Vagina (tissue), 2 donors: ENCODE results near the gene TULP4. TPM values are rescaled to one million over a fixed set of nuclear protein-coding genes. Genes with fewer than 3 reads are reported as not detected.

Experiments
- DNase-seq, 2 donors: peaks; one replicate each; pipeline ENCODE4 v3.0.0-alpha.2; 2017; ENCODE audit errors: extremely low spot score in 2 of 2
- H3K27ac ChIP-seq: fragments of 200-600 bp; sonication (generic); one replicate; pipeline ENCODE4 v1.5.1; 2019
- H3K27me3 ChIP-seq: fragments of 200-600 bp; sonication (generic); one replicate; pipeline ENCODE4 v1.5.1; 2019
- H3K36me3 ChIP-seq, 2 donors: fragments of 200-600 bp; sonication (generic); one replicate each; pipeline ENCODE4 v1.5.1; 2017 to 2019
- H3K4me1 ChIP-seq: fragments of 200-600 bp; sonication (generic); one replicate; pipeline ENCODE4 v1.5.1; 2019
- H3K4me3 ChIP-seq, 2 donors: fragments of 200-600 bp; sonication (generic); 1 replicate in 1 of 2; 2 replicates in 1 of 2; pipeline ENCODE4 v1.5.1; 2016 to 2019
- H3K9me3 ChIP-seq: fragments of 200-600 bp; sonication (generic); one replicate; pipeline ENCODE4 v1.5.1; 2019
- POLR2A ChIP-seq, 2 donors: fragments of 450-650 bp; IDR thresholded peaks; one replicate each; pipeline ENCODE4 v1.6.1; 2017; ENCODE audit warnings: antibody characterized with exemption in 2 of 2, mild to moderate bottlenecking in 2 of 2, moderate library complexity in 2 of 2
- POLR2AphosphoS5 ChIP-seq, 2 donors: sonication (generic); formaldehyde crosslinking; IDR thresholded peaks; one replicate each; pipeline ENCODE4 v1.9.0; 2017; ENCODE audit warnings: antibody characterized with exemption in 2 of 2, mild to moderate bottlenecking in 2 of 2, low read depth in 1 of 2; ENCODE audit not compliant: insufficient read depth in 1 of 2
- intact Hi-C: fragments of 100-400 bp; cut with DNase I; formaldehyde crosslinking; loops from one replicate; pipeline ENCODE4 v1.15.1; 2023
- small RNA-seq: library from RNA; depleted of rRNA; stranded (forward); fragments of <200 nt; gene quantifications from one replicate; pipeline ENCODE3, GENCODE V24; 2016
- total RNA-seq: library from RNA; depleted of rRNA; stranded (reverse); fragments of >200 nt; gene quantifications from one replicate; pipeline ENCODE4 v1.2.3, GENCODE V29; 2016
- TF ChIP-seq, protein P1 (sequence below), 3 experiments: fragments of 450-650 bp in 2 of 3; fragments of 200-600 bp in 1 of 3; sonication (generic) in 1 of 3; IDR thresholded peaks; one replicate each; pipeline ENCODE4 v1.5.1; 2017 to 2019; ENCODE audit warnings: antibody characterized with exemption in 3 of 3, mild to moderate bottlenecking in 2 of 3, moderate library complexity in 2 of 3

TULP4 gene
- total RNA-seq, 1 donor from 2014 or later: 79.8 TPM

DNA sequence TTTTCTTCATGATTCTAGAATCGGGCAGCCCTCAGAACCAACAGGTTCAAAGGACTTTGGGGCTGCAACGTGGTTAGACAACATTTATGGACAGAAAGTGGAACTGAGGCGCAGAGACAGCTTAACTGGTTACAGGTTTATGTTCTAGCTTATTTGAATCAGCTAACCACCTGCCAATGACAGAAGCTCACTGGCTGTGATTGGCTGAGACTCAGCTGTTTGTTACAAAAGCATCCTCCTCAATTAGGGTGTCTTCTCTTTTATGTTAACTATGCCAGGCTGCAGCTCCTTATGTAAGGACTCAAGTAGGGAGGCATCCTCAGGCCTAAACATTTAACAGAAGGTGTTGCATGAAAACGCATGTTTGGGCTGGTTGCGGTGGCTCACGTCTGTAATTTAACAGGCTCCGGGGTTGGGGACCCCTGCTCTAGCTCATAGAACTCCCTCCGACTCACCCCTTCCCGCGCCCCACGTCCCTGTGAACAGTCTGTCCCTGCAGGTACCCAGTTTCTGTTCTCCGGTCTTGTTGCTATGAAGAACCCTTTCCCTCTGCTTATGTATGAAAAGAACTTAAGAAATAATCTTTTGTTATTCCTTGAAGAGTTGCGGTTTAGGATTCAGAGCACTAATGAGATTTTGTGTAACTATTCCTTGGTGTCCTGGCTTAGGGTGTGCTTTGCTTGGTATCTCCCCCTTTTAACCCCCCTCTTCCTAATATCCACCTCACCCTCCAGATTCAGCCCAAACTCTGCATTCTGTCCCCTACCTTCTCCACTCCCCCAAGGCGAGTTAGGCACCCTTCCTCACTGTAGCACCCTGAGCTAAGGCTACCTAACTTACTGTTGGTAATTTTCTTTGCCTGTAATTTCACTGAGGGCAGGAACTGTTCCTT is 246.4 kb downstream of the TULP4 start:
- DNase-seq: no peak
- H3K27me3 ChIP-seq: no peaks in the 10 kb centered on the region
- H3K4me3 ChIP-seq: no peak overlapping the region
- no peaks in the 10 kb centered on the region for H3K9me3 ChIP-seq
- peaks cover 35% of the 10 kb centered on the region for H3K4me1 ChIP-seq
- TF ChIP-seq, protein P1, sequence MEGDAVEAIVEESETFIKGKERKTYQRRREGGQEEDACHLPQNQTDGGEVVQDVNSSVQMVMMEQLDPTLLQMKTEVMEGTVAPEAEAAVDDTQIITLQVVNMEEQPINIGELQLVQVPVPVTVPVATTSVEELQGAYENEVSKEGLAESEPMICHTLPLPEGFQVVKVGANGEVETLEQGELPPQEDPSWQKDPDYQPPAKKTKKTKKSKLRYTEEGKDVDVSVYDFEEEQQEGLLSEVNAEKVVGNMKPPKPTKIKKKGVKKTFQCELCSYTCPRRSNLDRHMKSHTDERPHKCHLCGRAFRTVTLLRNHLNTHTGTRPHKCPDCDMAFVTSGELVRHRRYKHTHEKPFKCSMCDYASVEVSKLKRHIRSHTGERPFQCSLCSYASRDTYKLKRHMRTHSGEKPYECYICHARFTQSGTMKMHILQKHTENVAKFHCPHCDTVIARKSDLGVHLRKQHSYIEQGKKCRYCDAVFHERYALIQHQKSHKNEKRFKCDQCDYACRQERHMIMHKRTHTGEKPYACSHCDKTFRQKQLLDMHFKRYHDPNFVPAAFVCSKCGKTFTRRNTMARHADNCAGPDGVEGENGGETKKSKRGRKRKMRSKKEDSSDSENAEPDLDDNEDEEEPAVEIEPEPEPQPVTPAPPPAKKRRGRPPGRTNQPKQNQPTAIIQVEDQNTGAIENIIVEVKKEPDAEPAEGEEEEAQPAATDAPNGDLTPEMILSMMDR (IDR thresholded peaks at IDR 0.05): no peak
- no peak for TF ChIP-seq POLR2AphosphoS5 (IDR thresholded peaks at IDR 0.05; ENCODE audit: insufficient read depth in 1 of 2, low read depth in 1 of 2)
- no peaks in the 10 kb centered on the region for H3K36me3 ChIP-seq
- intact Hi-C loops: no loop called here
- no peak overlapping the region for H3K27ac ChIP-seq

DNA sequence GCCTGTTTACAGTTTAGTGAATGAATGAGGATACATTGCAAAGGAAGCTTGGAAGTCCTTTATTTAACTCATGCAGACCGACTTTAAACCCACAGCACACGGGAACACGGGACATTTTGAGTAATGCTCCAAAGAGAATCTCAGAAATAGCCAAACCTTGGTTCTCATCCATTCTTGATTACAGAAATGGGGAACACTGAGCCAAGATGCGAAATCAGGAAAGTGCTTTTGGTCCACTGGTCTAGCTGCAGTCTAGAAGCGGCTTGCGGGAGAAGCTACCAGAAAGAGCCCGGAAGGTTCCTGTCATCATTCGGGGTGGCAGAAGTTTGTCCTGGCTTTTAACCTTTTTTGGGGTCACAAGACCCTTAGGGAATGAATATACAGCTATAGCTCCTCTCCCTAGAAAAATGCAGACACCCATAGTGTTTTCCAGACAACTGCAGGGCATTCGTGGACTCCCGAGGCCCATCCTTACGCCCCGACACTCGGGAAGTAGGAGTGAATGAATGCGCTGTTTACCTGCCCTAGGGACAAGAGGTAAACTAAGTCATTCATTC is 247.2 kb downstream of the TULP4 start:
- TF ChIP-seq POLR2AphosphoS5 (IDR thresholded peaks at IDR 0.05; ENCODE audit: insufficient read depth in 1 of 2, low read depth in 1 of 2): no peak
- no peak for TF ChIP-seq POLR2A (IDR thresholded peaks at IDR 0.05)
- TF ChIP-seq, protein P1 (IDR thresholded peaks at IDR 0.05): no peak
- Histone ChIP-seq H3K4me1 (peaks cover 35% of the 10 kb centered on the region), H3K4me3 (peak overlapping the region; percentile 84 to 85), H3K27ac (peak overlapping the region; percentile 62), H3K36me3 (no peaks in the 10 kb centered on the region), H3K9me3 (no peaks in the 10 kb centered on the region), H3K27me3 (no peaks in the 10 kb centered on the region)
- no peak for DNase-seq
- intact Hi-C loops: no loop called here

DNA sequence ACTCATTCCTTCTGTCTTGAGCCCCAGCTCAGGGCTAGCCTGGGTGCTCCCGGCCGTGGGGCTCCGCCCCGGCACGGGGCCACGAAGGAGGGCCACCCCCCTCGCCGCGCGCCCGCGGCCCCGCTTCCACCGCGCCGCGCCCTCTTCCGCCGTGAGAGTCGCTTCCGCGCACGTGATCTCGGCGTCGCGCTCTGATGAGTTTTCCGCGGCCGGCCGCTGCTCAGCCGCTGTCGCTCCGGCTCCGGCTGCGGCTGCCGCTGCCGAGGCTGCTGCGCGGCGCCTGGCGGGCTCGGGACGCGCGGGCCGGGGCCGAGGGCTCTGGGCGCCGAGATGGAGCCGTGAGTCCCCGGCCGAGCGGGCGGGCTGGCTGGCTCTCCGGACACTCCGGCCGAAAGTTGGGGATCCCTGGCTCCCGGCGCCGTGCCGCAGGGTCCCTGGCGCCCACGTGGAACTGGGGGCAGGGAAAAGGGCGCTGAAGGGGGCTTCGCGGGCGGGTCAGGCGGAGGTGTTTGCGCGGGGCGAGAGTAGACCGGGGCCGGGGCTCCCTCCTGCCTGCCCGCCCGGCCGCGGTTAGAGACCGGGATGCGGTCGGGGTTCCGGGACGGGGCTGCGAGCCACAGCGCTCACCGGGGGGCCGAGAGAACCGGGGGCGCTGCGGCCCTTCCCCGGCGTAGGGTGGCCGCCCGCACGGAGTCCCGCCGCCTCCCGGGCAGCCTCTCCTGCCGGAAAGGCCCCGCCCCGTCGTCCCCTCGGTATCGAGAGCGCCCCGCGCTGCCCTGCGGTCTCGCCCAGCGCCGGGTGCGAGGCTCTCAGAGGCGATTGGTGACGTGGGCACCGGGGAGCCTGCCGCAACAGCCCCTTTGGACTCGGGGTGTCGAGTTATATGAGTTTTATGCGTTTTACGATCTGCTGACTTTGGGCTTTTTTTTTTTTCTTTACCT is 247.9 kb downstream of the TULP4 start, which contains the start of gene TMEM181:
Gene TMEM181 (plus strand): TSS at position 197 of the 941 bp plus-strand sequence. CDS start 134 bp downstream, at position 331.
- H3K27me3 ChIP-seq: no peaks in the 10 kb centered on the region
- no peaks in the 10 kb centered on the region for H3K36me3 ChIP-seq
- no peak for DNase-seq
- H3K4me3 ChIP-seq: peak within 1 kb of the TSS; percentile 84 to 85
- peak within 1 kb of the TSS; percentile 89 for H3K27ac ChIP-seq
- intact Hi-C loops: no loop called here
- H3K9me3 ChIP-seq: no peaks in the 10 kb centered on the region
- TF ChIP-seq POLR2AphosphoS5 (IDR thresholded peaks at IDR 0.05; ENCODE audit: insufficient read depth in 1 of 2, low read depth in 1 of 2): peak; percentile 14 to 18
- TF ChIP-seq, protein P1 (IDR thresholded peaks at IDR 0.05): no peak
- TF ChIP-seq POLR2A (IDR thresholded peaks at IDR 0.05): peak in 1 of 2 donors; percentile 70
- H3K4me1 ChIP-seq: peaks cover 37% of the 10 kb centered on the region

DNA sequence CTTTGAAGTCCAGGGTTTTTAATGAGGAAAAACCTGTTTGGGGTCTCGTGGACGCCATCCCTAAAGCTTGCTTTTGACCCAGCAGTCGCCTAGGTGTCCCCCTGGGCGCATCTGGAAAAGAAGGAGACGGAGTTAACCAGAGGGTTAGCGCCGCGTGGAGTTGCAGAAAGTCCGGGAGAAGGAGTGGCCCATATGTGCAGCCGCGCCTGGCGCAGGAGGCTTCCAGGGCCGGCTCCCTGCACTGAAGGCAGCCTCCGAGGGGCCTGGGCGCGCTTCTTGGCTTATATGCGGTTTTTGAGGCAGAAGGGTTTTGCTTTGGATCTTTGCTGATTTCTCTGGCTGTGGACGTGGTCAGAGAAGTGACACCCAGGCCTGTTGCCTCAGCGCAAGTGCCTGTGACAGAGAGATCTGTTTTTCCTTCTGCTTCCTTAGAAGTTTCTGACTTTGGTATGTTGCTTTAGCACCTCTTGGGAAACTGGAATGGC is 248.6 kb downstream of the TULP4 start:
- Histone ChIP-seq H3K27me3 (no peaks in the 10 kb centered on the region), H3K9me3 (no peaks in the 10 kb centered on the region), H3K4me3 (peak overlapping the region; percentile 84 to 85), H3K27ac (peak overlapping the region; percentile 89), H3K4me1 (peaks cover 39% of the 10 kb centered on the region), H3K36me3 (no peaks in the 10 kb centered on the region)
- TF ChIP-seq, protein P1 (IDR thresholded peaks at IDR 0.05): no peak
- TF ChIP-seq POLR2A (IDR thresholded peaks at IDR 0.05): no peak
- no peak for TF ChIP-seq POLR2AphosphoS5 (IDR thresholded peaks at IDR 0.05; ENCODE audit: insufficient read depth in 1 of 2, low read depth in 1 of 2)
- no peak for DNase-seq
- intact Hi-C loops: no loop called here

Small RNAs within 50 kb of the gene (small RNA-seq; reads per million reads assigned to genes)
- gene RN7SL173P: not detected

Other genes with a start within 250 kb of the TULP4 start
- 10.1 TPM for gene SERAC1, start 144.2 kb upstream of the TULP4 start, total RNA-seq
- 2.5 TPM for gene GTF2H5, start 144.1 kb upstream of the TULP4 start, total RNA-seq
- gene TMEM181, start 247.6 kb downstream of the TULP4 start, total RNA-seq: 18.4 TPM